Tibial nerve (tissue), 3 donors: Measurements from ENCODE around the gene LAMP5.

Experiments
- POLR2A ChIP-seq, 2 donors: fragments of 450-650 bp; IDR thresholded peaks; one replicate each; pipeline ENCODE4 v1.6.1; 2017; ENCODE audit warnings: antibody characterized with exemption in 2 of 2, mild to moderate bottlenecking in 2 of 2, moderate library complexity in 2 of 2
- TF ChIP-seq, protein P1 (sequence below), 5 experiments: fragments of 200-600 bp in 3 of 5; fragments of 450-650 bp in 2 of 5; sonication (generic) in 3 of 5; IDR thresholded peaks; one replicate each; pipeline ENCODE4 v1.5.1; 2016 to 2019; ENCODE audit warnings: antibody characterized with exemption in 5 of 5, mild to moderate bottlenecking in 3 of 5, moderate library complexity in 2 of 5

DNA sequence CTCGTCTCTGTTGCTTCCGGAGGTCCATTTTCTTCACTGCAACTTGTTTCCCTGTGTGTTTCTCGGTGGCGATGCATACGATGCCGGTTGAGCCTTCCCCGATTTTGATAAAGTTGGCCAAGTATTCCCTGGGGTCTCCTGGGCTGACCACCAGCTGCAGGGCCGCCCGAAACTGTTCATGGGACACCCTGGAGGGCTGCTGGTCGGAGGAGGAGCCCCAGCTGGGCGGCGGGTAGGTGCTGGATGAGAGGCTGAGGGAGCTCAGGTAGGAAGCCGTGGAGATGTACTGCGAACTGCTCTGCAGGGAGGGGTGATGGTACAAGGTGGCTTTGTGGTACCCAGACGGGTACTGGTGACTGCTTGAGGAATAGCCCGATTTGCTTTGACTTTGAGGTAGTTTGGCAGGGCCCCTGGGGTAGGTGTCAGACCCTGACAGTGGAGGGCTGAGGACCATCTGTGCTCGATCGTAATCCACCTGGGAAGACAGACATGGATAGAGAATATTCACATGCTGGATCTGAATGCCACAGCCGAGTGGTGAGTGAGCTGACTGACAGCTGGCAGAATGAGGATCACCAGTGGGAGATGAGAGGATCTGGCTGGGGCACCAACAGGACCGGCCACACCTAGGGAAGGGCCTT, 51.6 kb downstream of the LAMP5 start:
- TF ChIP-seq, protein P1, sequence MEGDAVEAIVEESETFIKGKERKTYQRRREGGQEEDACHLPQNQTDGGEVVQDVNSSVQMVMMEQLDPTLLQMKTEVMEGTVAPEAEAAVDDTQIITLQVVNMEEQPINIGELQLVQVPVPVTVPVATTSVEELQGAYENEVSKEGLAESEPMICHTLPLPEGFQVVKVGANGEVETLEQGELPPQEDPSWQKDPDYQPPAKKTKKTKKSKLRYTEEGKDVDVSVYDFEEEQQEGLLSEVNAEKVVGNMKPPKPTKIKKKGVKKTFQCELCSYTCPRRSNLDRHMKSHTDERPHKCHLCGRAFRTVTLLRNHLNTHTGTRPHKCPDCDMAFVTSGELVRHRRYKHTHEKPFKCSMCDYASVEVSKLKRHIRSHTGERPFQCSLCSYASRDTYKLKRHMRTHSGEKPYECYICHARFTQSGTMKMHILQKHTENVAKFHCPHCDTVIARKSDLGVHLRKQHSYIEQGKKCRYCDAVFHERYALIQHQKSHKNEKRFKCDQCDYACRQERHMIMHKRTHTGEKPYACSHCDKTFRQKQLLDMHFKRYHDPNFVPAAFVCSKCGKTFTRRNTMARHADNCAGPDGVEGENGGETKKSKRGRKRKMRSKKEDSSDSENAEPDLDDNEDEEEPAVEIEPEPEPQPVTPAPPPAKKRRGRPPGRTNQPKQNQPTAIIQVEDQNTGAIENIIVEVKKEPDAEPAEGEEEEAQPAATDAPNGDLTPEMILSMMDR (IDR thresholded peaks at IDR 0.05) = no peak
- TF ChIP-seq POLR2A (IDR thresholded peaks at IDR 0.05) = no peak
